ENCODE results near the gene NOD2.
A peak's percentile ranks its signal among the peaks of the same experiment; 100 is the strongest.

NOD2 gene

GRCh38 chr16:50690177-50690576 is 3.2 kb upstream of the NOD2 start:
- no peak for DNase-seq (ENCODE audit: low read depth in 1 of 2, low spot score in 1 of 2)

- DNase-seq (ENCODE audit: low read depth in 1 of 2, low spot score in 1 of 2), result no peak
Observed at GRCh38 chr16:50692644-50692998, 785 bp upstream of the NOD2 start.

DNA sequence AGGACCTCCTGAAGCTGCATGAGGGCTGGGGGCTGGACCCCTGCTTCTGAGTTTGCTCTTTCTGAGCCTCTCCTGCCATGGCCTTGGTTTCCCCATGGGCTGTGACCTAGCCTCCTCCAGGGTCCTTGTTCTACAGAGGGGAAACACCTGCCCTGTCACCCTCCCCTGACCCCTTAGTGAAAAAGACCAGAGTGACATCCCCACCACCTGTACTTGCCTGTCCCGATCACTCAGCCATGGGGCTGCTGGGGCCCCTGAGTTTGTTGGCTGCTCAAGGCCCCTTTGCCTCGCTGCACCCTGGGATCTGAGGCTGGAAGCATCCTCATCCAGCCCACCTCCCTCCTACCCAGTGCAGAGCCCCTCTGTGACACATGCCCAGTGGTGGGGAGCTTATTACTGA is 800 bp downstream of the NOD2 start:
- DNase-seq (ENCODE audit: low read depth in 1 of 2, low spot score in 1 of 2), result no peak

- DNase-seq (ENCODE audit: low read depth in 1 of 2, low spot score in 1 of 2), result no peak
Observed at GRCh38 chr16:50695017-50696000, 1.9 kb downstream of the NOD2 start.

GRCh38 chr16:50696126-50696525 is 2.7 kb downstream of the NOD2 start:
- DNase-seq (ENCODE audit: low read depth in 1 of 2, low spot score in 1 of 2), result no peak

- DNase-seq (ENCODE audit: low read depth in 1 of 2, low spot score in 1 of 2), result no peak
Observed at GRCh38 chr16:50696575-50697420, 3.4 kb downstream of the NOD2 start.

- no peak for DNase-seq (ENCODE audit: low read depth in 1 of 2, low spot score in 1 of 2)
Observed at GRCh38 chr16:50697421-50697715, 4.0 kb downstream of the NOD2 start.

DNA sequence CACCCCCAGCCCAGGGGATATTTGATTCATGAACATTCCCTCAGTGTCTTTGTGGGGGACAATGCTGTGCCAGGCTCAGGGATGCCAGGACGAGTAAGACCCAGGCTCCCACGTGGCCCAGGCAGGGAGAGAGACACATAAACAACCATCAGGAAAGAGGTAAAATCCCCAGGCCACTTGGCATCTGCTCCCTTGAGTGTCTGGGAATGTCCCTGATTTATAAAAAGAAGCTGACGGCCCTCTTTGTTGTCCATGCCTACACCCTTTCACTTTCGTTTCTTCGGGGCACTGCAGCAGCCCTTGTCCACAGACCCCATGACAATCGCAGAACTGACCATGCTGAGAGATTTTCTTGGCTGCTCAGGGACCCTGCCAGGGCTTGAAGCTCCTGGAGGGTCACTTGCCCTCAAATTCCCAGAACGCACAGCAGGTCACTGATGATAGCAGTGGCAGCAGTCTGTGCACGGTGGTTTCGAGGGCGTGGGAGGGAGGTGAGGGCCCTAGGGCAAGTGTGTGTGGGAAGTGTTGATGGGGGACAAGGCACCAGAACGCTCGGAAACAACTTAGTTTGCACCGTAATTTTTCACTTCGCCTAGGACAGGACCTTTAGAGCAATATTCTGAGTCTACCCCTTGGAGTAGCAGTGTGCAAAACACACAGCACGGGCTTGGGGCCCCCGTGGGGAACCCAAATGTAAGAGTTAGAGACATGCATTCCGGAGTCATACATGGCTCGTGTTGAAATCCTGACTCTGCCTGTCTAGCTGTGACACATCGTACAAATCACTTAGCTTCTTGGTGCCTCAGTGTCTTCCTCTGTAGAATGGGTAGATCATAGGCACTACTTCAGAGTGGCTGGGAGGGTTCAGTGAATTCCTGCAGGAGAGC is 4.7 kb downstream of the NOD2 start:
- DNase-seq (ENCODE audit: low read depth in 1 of 2, low spot score in 1 of 2), result peak; percentile 42

DNA sequence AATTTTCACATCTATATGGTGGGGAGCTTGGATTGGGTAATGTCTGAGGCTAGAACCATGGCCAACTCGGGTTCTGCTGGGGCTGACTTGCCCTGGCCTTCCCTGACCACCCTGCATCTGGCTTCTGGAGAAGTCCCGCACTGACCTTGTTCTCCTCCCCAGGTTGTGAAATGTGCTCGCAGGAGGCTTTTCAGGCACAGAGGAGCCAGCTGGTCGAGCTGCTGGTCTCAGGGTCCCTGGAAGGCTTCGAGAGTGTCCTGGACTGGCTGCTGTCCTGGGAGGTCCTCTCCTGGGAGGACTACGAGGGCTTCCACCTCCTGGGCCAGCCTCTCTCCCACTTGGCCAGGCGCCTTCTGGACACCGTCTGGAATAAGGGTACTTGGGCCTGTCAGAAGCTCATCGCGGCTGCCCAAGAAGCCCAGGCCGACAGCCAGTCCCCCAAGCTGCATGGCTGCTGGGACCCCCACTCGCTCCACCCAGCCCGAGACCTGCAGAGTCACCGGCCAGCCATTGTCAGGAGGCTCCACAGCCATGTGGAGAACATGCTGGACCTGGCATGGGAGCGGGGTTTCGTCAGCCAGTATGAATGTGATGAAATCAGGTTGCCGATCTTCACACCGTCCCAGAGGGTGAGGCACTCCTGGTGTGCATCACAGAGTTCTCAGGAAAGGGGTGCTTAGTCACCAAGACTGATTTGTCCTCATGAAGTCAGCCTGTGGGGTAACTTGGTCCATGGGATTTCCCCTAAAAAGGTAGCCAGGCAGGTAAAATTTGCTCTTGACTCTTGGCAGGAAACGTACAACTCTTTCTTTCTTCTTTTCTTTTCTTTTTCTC is 6.1 kb downstream of the NOD2 start:
- DNase-seq (ENCODE audit: low read depth in 1 of 2, low spot score in 1 of 2), result peak; percentile 45 to 75

DNA sequence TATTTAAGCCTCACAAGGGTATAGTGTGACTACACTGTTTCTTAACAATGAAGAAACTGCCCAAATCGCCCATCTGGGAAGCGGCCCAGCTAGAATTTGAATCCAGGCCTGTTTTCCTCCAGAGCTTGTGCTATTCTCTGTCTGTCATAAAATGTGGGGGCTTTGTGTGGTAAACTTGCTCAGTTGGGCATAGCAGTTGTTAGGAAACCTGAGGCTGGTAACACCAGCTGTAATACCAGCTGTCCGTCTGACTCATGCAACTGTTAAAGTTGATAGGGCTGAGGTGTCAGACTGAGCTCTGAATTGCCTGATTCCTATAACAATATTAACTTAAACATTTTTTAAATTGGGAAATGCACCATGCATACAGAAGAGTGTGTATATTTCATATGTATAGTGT is 9.3 kb downstream of the NOD2 start:
- DNase-seq (ENCODE audit: low read depth in 1 of 2, low spot score in 1 of 2), result no peak

- DNase-seq (ENCODE audit: low read depth in 1 of 2, low spot score in 1 of 2), result no peak
Observed at GRCh38 chr16:50704245-50704644, 10.8 kb downstream of the NOD2 start.

- DNase-seq (ENCODE audit: low read depth in 1 of 2, low spot score in 1 of 2), result no peak
Observed at GRCh38 chr16:50705436-50706110, 12.2 kb downstream of the NOD2 start.

DNA sequence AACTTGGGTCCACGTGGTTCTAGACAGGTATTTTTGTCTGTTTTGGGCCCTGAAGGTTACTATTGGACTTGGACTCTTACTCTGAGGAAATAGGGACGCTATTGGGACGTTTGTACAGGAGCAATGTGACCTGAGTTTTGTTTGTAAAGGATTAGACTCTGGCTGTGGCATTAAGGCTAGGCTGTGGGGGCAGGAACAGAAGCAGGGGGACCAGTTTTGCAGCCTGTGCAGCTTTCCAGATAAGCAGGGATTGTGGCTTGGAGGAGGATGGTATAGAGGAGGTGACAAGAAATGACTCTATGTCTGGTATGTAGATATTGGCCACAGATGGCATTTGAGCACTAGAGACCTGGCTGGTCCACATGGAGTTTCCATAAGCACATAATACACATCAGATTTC is 12.8 kb downstream of the NOD2 start:
- no peak for DNase-seq (ENCODE audit: low read depth in 1 of 2, low spot score in 1 of 2)

DNA sequence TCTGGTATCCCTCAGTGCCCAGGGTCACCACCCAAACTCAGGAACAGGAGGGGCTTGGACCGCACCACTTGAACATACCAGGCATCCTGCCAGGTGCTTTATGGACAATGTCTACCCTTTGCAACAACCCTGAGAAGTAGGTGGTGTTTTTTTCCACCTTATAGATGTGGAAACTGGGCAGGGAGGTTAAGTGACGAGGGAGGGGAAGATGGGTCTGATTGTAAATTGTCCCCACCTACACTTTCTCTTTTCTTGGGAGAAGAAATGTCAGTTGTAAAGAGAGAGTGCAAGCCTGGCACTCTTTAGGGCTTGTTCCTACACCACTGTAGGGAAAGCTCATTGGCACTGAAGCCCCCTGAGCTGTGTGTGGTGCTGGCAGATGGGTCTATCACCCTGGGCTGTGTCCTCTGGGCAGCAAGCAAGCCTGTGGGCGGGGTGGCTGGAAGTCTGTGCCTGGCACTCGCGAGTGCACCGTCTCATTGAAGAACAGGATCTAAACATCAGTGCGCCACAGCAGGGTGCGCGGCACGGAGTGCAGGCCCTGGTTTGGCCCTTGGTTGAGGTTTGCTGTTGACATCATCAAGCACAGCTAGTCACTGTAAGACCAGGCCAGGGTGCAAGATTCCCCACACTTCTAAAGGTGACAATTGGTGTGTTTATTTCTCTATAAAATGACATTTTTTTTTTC is 15.1 kb downstream of the NOD2 start:
- DNase-seq (ENCODE audit: low read depth in 1 of 2, low spot score in 1 of 2), result no peak

DNA sequence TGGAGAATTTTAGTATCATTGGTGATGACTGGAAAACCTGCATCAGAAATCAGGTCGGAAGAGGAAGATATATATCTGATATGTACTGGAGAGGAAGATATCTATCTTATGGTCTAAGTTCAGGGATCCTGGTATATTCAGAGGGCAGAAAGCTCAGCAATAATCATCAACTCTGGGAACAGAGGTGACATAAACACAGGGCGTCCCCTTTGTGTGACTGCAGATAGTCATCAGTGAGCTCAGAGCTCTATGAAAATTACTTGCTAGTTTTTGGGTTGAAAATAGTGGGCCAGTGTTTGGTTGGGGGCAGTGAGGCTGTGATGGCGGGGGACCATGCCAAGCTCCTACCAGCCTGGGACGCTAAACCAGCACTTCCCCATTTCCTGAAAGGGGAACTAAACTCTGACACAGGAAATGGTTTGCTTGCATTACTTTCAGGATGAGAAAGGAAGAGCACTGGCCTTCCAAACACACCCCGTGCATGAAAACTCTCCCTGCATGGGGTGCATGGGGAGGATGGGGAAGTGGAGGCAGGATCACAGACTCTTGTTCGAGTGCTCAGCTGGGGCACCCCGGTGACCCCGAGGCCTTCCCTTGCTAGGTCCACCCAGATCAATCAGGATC is 15.8 kb downstream of the NOD2 start:
- no peak for DNase-seq (ENCODE audit: low read depth in 1 of 2, low spot score in 1 of 2)

DNA sequence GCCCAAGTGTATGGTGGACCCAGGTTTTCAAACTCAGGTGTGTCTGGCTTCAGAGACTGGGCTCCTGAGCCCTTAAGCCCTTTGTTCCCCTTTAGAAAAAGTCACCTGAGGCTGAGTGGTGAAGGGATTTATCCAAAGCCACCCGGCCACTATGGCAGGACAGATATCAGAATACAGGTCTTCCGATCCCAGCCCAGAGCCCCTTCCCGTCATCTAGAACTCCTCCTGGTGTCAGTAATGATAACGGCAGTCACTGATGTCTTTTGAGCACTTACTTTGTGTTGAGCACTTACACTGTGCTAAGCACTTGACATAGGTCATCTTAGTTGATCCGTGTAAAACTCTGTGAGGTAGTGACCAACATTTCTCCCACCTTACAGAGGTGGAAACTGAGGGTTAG is 16.6 kb downstream of the NOD2 start:
- DNase-seq (ENCODE audit: low read depth in 1 of 2, low spot score in 1 of 2), result no peak

- no peak for DNase-seq (ENCODE audit: low read depth in 1 of 2, low spot score in 1 of 2)
Observed at GRCh38 chr16:50711040-50711439, 17.6 kb downstream of the NOD2 start.

DNA sequence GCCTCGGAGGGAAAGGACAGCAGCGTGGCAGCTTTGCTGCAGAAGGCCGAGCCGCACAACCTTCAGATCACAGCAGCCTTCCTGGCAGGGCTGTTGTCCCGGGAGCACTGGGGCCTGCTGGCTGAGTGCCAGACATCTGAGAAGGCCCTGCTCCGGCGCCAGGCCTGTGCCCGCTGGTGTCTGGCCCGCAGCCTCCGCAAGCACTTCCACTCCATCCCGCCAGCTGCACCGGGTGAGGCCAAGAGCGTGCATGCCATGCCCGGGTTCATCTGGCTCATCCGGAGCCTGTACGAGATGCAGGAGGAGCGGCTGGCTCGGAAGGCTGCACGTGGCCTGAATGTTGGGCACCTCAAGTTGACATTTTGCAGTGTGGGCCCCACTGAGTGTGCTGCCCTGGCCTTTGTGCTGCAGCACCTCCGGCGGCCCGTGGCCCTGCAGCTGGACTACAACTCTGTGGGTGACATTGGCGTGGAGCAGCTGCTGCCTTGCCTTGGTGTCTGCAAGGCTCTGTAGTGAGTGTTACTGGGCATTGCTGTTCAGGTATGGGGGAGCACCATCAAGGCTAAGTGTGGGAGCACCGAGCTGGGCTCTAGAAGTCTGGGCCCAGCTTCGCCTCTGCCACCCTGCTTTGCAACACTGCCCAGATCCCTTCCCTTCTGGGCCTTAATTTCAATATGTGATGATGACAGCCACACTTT is 18.6 kb downstream of the NOD2 start:
- DNase-seq (ENCODE audit: low read depth in 1 of 2, low spot score in 1 of 2), result no peak

All from activated CD4-positive, alpha-beta T cell treated with anti-CD3 and anti-CD28 coated beads, Interleukin-2, amount 50 U/mL, for 24 hours (primary cell).